GM21825 (cell line): ENCODE results near the gene RIN3.
"Not testable (repeated sequence)": the region's sequence is repeated elsewhere in the genome, so short reads cannot be mapped to it uniquely, and the experiment has no call there.

Experiments used
- ATAC-seq: cut with Tn5 transposase; IDR thresholded peaks from one replicate; pipeline ENCODE4 v1.9.1; 2021; ENCODE audit warnings: mild to moderate bottlenecking, moderate library complexity; ENCODE audit not compliant: unreplicated experiment

Gene RIN3

DNA sequence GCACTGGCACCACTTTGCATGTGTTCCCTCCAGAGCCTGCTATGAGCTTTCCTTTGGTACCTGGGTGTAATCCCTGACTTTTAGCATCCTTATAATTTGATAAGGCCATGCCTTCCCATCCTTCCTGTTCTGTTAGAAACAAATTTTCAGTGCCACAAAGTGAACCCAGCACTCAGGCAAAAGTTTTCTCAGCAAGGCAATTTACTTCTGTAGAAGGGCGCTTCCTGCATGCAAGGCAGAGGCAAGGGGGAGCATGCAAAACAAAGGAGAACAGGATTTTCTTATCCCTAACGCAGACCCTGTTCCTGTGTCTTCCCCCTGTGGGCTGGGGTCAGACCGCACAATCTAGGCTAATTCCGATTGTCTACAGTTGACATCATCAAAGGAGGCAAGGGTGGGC, 108.7 kb downstream of the RIN3 start:
- no peak for ATAC-seq

DNA sequence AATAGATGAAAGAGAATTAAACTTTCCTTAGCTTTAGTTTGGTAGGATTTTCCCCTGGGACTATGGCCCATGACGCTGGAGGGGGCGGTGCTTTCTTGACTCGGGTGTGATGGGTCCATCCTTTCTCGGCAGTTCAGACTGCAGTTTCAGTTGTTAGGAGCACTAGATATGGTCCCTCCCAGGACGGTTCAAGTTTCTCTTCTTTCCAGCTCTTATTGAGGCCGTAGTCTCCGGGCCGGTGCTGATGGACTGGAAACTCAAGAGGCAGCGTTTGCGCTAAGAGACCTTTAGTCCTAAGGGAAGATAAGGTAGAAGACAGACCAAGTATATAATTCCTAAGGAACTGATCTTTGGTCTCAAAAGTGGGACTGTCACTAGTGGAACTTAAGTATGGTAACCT, 111.2 kb downstream of the RIN3 start:
- ATAC-seq = no peak

DNA sequence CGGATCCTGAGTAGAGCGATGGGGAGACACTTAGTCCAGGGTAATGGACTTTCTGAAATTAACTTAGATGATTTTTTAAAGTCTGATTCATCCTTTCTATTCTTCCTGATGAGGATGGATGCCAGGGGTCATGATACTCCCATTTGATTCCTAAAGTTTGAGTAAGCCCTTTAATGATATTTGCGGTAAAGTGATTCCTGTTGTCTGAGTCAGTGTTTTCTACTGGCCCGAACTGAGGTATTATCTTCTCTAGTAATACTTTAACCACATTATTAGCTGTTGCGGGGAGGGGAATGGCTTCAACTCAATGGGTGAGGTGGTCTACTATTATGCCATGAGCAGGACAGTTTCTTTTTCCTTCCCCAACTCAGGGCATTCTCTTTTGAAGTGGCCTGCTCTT, 111.6 kb downstream of the RIN3 start:
- ATAC-seq = no peak

DNA sequence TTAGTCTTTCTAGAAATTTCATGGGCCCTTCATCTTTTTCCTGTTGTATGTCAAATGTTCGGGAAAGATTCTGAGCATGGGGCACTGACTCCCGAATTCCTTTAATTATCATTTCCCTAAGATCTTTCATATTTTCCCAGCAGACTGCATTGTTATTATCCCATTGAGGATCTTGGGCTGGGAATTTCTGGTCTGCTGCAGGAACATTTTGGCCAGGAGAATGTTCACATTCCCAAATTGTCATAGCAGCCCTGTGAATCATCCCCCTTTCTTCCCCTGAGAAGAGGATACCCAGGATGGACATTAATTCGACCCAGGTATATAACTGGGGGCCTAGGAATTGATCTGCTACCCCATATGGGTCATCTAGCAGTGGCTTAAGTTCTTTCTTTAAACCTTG, 112.5 kb downstream of the RIN3 start:
- no peak for ATAC-seq

DNA sequence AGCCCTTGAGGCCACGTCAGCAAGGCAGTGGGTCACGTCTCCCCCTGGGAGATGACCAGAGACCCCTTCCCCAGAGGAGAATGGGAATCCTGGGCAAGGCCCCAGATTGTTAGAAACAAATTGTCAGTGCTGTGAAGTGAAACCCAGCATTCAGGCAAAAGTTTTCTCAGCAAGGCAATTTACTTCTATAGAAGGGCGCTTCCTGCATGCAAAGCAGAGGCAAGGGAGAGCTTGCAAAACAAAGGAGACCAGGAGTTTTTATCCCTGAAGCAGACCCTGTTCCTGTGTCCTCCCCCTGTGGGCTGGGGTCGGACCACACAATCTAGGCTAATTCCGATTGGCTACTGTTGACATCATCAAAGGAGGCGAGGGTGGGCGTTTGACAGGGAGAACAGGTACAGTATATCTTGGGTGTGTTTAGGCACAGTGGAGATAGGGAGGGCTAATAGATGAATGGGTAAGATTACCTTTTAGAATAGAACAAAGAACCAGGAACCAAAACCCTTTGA, 114.2 kb downstream of the RIN3 start:
- ATAC-seq = no peak

DNA sequence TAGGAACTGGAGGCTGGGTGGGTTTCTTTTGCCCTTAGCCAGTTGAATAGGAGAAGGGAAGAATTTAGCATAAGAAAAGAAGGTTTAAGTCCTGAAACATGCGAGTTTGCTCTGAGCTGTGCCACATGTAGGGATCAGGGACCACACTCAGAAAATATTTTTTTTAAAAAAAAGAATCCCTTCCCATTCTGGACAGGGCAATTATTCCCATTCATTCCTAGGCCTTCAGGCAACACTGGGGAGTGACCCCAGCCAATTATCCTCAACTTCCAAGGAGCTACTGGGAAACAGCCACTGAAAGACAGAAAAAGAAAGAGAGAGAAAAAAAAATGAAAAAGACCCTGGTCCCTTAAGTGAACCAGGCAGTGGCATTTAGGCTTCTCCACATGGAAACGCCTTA, 115.1 kb downstream of the RIN3 start:
- ATAC-seq = no peak

DNA sequence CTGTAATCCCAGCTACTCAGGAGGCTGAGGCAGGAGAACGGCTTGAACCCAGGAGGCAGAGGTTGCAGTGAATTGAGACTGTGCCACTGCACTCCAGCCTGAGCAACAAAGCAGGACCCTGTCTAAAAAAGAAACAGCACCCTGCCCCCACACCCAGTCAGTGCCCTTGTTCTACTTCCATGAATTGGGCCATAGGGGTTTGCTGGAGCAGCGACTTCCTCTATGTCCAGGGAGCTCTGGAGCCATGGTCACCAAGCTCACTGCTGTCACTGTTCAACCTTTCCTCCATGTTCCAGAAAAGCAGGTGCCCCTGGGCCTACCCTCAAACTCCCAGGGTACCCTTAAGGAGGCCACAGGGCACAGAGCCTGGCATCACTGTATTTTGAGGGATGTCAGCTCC, 116.8 kb downstream of the RIN3 start:
- no peak for ATAC-seq

DNA sequence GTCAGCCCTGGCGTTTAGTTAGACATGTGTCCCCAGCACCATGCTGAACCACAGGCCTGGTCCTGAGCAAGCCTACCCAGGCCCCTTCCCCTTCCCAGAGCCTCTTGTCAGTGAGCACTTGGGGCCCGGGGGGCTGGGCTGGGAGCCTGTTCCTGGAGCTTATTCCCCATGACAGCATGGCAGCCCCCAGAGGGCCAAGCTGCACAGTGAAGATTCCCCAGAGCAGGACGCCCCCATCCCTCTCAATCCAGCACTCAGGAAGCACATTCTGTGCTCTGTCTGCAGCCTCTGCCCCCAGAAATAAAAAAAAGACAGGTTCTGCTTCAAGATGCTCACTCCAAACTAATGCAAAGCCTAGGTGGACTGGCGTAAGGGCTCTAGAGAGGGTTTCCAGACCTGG, 117.5 kb downstream of the RIN3 start:
- no peak for ATAC-seq

DNA sequence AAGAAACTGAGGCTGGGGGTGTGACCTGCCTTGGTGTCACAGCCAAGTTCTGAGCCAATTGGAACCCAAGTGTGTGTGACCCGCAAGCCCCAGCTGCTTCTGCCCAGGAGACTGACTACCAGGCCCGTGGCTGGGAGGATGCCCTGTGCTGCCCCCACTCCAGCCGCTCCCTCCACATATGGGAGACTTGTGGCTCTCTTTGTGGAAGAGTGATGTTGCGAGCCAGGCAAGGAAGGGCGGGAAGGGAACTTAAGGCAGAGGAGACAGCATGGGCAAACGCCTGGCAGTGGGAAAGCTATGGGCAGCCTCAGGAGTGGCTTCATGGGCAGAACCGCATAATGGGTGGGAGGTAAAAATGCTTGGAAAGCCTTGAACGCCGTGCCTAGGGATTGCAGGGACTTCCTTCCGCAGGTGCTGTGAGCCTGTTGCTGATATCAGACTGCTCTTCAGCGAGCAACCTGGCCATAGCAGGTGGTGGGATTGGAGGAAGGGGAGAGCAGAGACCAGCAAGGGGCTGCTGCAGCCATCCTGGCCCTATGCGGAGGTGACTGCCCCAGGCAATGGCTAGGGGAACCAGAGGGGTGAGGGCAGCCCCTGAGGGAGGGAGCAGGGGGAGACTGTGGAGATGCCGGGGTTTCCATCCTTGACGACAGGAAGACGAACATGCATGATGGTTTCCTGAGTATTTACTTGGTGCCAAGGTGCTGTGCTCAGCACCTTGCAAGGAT, 119.1 kb downstream of the RIN3 start:
- ATAC-seq = no peak

DNA sequence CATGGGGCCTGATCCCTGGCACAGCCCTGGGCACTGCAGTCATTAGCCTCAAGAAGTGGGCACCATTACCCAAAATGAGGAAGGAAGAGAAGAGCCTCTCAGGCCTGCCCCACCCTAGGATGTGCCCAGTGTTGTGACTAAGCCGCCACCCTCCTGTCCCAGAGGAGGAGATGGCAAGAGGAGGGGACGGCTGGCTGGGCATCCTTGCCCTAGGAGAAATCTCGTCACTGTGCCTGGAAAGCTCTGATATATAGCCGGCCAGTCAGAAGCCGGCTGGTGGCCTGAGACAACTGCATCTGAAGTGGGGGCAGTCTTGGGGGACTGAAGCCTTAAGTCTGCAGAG, 119.7 kb downstream of the RIN3 start:
- ATAC-seq = no peak

DNA sequence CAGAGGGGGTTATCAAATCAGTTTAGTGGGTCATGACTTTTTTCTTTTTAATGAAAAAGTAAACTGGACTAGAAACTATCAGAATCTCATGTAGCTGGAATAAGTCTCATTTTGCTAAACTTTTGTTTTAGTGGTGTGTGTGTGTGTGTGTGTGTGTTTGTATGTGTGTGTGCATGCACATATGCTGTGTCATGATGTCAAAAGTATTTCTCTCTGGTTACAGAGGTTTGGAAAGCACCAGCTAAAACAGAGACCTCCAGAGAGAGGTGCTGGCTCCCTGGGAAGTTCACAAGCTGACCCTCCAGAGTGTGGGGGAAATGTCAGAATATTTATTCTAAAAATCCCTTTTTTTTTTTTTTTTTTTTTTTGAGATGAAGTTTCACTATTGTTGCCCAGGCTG, 120.1 kb downstream of the RIN3 start:
- no peak for ATAC-seq

DNA sequence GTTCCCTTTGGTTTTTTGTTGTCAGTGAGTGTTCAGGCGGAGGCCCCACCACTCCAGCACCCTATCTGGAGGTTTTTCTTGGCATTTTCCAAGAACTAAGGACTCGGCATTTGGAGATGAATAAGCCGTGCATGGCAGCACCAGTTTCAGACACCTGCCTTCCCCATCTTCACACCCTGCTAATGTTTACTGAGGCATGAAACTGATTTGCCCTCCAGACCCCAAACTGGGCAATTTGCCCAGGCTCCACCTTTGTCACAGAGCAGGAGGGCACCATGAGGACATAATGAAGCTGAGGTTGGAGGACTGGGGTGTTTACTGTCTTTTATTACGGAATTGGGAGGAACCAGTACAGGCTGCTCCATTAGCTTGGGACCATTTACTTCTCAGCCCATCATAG, 121.5 kb downstream of the RIN3 start:
- ATAC-seq = no peak

DNA sequence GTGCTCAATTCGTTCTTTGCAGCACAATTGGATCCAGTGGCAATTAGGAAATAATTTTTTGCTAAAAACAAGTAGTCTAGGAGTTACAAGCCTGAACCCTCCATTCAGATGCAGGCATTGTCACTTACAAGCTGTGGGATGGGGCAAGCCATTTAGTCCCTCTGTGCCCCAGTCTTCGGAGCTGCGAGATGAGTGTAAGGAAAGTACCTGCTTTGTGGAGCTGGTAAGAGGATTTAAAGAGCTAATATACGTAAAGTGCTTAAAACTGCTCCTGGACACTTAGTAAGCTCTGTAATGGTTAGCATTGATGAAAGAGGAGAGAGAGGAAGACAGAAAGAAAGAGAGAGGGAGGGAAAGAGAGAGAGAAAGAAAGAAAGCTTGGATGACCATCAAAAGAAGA, 122.3 kb downstream of the RIN3 start:
- no peak for ATAC-seq

DNA sequence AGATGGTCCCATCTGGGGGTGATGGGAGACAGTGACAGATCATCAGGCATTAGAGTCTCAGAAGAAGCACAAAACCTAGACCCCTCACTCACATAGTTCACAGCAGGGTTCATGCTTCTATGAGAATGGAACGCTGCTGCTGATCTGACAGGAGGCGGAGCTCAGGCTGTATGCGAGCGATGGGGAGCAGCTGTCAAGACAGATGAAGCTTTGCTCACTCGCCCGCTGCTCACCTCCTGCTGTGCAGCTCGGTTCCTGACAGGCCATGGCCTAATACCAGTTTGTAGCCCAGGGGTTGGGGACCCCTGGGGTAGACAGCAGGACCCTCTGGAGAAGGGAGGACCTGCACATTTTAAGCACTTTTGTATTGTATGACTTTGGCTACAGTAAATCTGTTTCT, 123.6 kb downstream of the RIN3 start:
- ATAC-seq = no peak

DNA sequence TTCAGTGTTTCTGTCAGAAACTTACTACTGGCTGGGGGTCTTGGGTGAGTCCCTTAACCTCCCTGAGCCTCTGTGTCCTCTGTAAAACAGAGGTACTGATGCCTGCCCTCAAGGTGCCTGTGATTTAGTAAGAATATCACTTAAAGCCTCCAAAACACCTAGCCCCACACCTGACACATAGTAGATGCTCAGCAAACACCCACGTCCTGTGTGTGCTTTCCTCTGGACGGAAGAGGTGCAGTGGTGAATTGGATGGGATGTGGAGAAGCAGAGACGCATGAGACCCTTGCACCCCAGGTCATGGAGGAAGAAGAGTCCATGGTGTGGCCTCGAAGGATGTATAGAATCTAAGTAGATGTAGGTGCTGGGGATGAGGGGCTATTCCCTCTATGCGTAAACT, 124.3 kb downstream of the RIN3 start:
- no peak for ATAC-seq

DNA sequence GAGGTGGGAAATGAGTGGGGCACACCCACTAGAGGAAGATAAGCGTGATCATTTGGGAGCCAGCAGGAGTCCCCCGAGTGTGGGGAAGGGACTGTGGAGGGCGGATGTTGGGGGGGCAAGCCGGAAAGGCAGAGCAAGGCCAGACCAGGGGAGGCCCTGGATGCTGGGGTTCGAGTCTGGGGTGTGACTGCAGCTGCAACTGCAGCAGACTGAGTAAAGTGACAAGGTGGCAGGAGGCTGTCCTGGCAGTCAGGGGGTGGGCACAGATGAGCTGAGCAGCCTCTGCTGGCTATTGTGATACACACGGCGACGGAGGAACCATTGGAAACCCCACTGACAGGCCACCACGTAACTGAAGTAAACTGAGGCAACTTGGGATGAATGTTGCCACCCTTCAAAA, 124.7 kb downstream of the RIN3 start:
- ATAC-seq = no peak

DNA sequence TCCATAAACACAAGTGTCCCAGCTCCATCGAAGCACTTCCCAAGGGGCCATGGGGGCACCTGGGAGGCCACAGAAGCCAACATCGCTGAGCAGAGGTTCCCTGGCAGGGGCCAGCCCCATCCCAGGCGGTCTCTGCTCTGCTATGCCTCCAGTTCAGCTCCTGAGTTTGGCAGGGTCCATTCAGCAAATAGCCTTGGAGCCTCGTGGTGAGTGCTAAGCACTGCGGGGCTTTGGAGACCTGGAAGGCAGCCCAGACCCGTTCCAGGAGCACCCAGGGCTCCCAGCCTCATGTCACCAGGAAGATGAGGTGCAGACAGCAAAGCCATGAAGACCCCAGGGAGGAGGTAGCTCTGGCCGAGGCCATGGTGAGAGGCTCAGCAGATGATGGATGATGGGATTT, 125.3 kb downstream of the RIN3 start:
- ATAC-seq = no peak

DNA sequence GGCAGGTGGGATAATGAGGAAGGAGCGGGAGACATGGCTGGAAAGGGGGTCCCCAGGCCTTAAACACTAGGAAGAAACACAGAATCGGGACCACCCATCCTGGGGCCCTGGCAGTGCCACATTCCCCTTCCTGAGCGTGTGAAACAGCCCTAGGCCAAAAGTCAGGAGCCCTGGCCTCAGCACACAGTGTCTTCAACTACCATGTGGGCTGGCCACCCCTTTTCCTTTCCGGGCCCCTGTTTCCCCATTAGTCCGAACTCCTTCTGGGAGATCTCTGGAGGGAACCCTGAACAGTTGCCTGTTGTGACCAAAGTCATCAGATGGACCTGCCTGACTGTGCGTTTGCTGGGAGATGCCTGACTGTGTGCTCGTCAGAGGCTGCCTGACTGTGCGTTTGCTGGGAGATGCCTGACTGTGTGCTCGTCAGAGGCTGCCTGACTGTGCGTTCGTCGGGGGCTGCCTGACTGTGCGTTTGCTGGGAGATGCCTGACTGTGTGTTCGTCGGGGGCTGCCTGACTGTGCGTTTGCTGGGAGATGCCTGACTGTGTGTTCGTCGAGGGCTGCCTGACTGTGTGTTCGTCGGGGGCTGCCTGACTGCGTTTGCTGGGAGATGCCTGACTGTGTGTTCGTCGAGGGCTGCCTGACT, 126.0 kb downstream of the RIN3 start:
- ATAC-seq = not testable (repeated sequence)

DNA sequence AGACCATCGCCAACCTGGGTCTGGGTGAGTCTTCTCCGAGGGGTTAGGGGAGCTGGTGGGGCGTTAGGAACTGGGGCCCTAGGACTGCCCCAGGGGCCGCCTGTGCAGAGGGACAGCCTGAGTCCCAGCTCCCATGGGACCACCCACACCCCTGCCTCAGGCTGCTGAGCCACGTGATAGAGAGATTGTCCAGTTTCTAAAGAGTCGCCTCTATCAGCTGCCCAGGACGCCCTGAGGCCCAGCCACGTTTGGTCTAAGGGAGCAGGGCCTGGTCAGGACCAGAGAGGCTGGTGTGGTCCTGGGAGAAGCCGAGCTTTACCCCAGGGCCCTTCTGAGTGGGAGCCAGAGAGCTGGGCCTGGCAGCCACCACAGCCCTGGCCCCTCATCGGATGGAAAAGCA, 127.7 kb downstream of the RIN3 start:
- no peak for ATAC-seq

DNA sequence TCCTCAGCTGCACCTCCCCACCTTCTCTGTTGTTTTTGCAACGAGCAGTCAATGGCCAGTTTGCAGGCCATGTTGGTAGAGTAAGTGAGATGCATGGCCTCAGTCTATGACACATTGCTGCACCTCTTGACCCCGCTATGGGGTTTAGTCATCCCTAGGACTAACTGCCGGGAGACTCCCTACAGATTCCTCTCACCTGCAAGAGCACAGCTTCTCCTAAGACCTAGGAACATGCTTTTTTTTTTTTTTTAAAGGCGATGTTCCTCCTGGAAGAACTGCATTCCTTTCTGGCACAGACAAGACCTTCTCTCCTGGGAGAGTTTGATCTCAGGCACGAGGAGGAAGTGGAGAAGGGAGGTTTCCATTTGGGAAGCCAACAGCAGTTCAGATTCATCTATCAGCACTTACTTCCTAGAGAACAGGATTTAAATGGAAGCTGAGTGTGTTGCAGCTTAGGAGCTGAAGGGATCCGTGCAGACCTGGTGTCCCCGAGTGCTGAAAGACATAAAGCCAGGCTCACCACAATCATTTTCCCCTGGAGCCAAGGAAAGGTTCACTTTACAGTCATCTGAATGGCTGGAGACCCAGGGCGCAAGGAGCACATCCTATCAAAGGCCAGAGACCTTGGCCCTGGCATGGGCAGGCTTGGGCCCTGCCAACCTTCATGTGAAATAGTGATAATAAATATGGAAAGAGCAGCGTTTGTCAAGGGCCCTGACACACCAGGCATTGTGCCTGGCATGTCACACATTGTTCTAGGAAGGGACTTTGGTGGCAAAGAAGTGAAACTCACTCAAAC, 130.8 kb downstream of the RIN3 start:
- no peak for ATAC-seq

DNA sequence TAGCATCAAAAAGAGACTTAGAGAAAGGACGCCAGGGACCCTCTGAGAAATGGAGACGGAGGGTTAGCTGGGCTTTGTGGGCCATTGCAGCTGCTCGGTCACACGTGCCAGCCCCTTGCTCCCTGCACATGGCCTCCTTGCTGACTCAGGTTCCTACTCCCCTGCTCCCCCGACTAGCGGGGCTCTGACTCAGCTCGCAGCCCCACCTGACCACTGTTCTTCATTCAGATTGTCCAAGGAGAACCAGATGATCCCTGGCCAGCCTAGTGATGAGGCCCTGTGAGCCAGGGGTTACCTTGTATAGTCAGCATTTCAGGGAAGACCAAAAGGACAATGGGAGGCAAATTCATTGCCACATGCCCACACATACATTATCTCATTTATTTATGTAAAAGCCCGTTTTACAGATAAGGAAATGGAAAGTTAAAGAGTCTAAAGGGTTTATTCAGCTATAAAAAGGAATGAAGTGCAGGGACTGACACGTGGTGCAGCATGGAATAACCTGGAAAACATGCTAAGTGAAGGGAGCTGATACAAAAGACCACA, 131.5 kb downstream of the RIN3 start:
- ATAC-seq = no peak
